Neural cell (in vitro differentiated cells): ENCODE data around the gene SLFN12L. TPM values are rescaled to one million over a fixed set of nuclear protein-coding genes. Genes with fewer than 3 reads are reported as not detected.

Experiments
- H2AFZ ChIP-seq: fragments of 200-600, 300-800 bp; sonication (generic), shearing (Covaris generic); 2 replicates; pipeline ENCODE4 v1.6.0; 2014; ENCODE audit warnings: low read depth, mild to moderate bottlenecking, antibody characterized with exemption, low read length, moderate library complexity
- H3F3A ChIP-seq: fragments of 200-600 bp; shearing (Covaris generic); 2 replicates; pipeline ENCODE4 v1.6.1; 2016; ENCODE audit warnings: mild to moderate bottlenecking, moderate library complexity, mixed read lengths, antibody characterized with exemption, low read length; ENCODE audit not compliant: insufficient read depth, poor library complexity, severe bottlenecking
- H3K27ac ChIP-seq: fragments of 200-600, 300-800 bp; sonication (generic), shearing (Covaris generic); 2 replicates; pipeline ENCODE4 v1.5.1; 2014; ENCODE audit warnings: mild to moderate bottlenecking, low read length, moderate library complexity
- H3K27me3 ChIP-seq: fragments of 300-800, 200-600 bp; sonication (generic), shearing (Covaris generic); 2 replicates; pipeline ENCODE4 v1.6.0; 2014; ENCODE audit warnings: mild to moderate bottlenecking, low read depth, low read length, moderate library complexity; ENCODE audit not compliant: insufficient read depth
- H3K36me3 ChIP-seq: fragments of 300-800, 200-600 bp; sonication (generic), shearing (Covaris generic); 2 replicates; pipeline ENCODE4 v1.5.1; 2014; ENCODE audit warnings: mild to moderate bottlenecking, antibody characterized with exemption, low read length, moderate library complexity; ENCODE audit not compliant: insufficient read depth
- H3K4me2 ChIP-seq: fragments of 300-800, 200-600 bp; sonication (generic), shearing (Covaris generic); 2 replicates; pipeline ENCODE4 v1.6.0; 2014; ENCODE audit warnings: mild to moderate bottlenecking, low read length
- H3K4me3 ChIP-seq: fragments of 300-800, 200-600 bp; sonication (generic), shearing (Covaris generic); 2 replicates; pipeline ENCODE4 v1.5.1; 2014; ENCODE audit warnings: mild to moderate bottlenecking, low read length, moderate library complexity
- H3K79me2 ChIP-seq: fragments of 200-600 bp; shearing (Covaris generic); replicated peaks from 2 replicates; pipeline ENCODE4 v1.6.0; 2014; ENCODE audit warnings: mild to moderate bottlenecking, low read length, moderate library complexity; ENCODE audit not compliant: insufficient read depth
- H3K9ac ChIP-seq: fragments of 300-800, 200-600 bp; sonication (generic), shearing (Covaris generic); 2 replicates; pipeline ENCODE4 v1.6.1; 2016; ENCODE audit warnings: mild to moderate bottlenecking, low read length, mixed read lengths
- H3K9me2 ChIP-seq: fragments of 200-600 bp; shearing (Covaris generic); 2 replicates; pipeline ENCODE4 v1.6.1; 2016; ENCODE audit warnings: mild to moderate bottlenecking, low read length, mixed read lengths; ENCODE audit not compliant: insufficient read depth
- H3K9me3 ChIP-seq: fragments of 200-600, 300-800 bp; sonication (generic), shearing (Covaris generic); 2 replicates; pipeline ENCODE4 v1.6.1; 2016; ENCODE audit warnings: mild to moderate bottlenecking, mixed run types, low read length, moderate library complexity, mixed read lengths
- H4K20me1 ChIP-seq: fragments of 200-600 bp; shearing (Covaris generic); 2 replicates; pipeline ENCODE4 v1.6.1; 2016; ENCODE audit warnings: mild to moderate bottlenecking, mixed run types; ENCODE audit not compliant: insufficient read depth
- CTCF ChIP-seq: fragments of 450-650 bp; IDR thresholded peaks from 2 replicates; pipeline ENCODE4 v1.5.1; 2014; ENCODE audit warnings: antibody characterized with exemption, mild to moderate bottlenecking, moderate library complexity; ENCODE audit not compliant: poor library complexity, severe bottlenecking
- EP300 ChIP-seq: fragments of 450-650 bp; conservative IDR thresholded peaks from 2 replicates; pipeline ENCODE4 v1.6.1; 2014; ENCODE audit warnings: antibody characterized with exemption, mild to moderate bottlenecking, moderate library complexity; ENCODE audit not compliant: poor library complexity, severe bottlenecking
- EZH2 ChIP-seq: fragments of 200-600, 300-800 bp; shearing (Covaris generic), sonication (generic); IDR thresholded peaks from 2 replicates; pipeline ENCODE4 v1.6.1; 2014; ENCODE audit warnings: antibody characterized with exemption, low read length, borderline replicate concordance, mild to moderate bottlenecking; ENCODE audit not compliant: insufficient read depth, poor library complexity, severe bottlenecking
- MXI1 ChIP-seq: fragments of 450-650 bp; conservative IDR thresholded peaks from 2 replicates; pipeline ENCODE4 v1.6.1; 2014; ENCODE audit warnings: antibody characterized with exemption, mild to moderate bottlenecking; ENCODE audit not compliant: poor library complexity, severe bottlenecking
- POLR2AphosphoS5 ChIP-seq: IDR thresholded peaks from 2 replicates; pipeline ENCODE4 v1.6.1; 2012
- RAD21 ChIP-seq: fragments of 450-650 bp; conservative IDR thresholded peaks from 2 replicates; pipeline ENCODE4 v1.6.1; 2014; ENCODE audit warnings: antibody characterized with exemption, mild to moderate bottlenecking, moderate library complexity
- REST ChIP-seq: IDR thresholded peaks from 2 replicates; pipeline ENCODE4 v1.6.1; 2012; ENCODE audit warnings: borderline replicate concordance
- SMC3 ChIP-seq: fragments of 450-650 bp; conservative IDR thresholded peaks from 2 replicates; pipeline ENCODE4 v1.6.1; 2014; ENCODE audit warnings: antibody characterized with exemption, mild to moderate bottlenecking, moderate library complexity; ENCODE audit not compliant: poor library complexity
- TAF1 ChIP-seq: IDR thresholded peaks from 2 replicates; pipeline ENCODE4 v1.6.1; 2012; ENCODE audit warnings: low read depth
- polyA plus RNA-seq: library from polyadenylated mRNA; depleted of rRNA; stranded (reverse); fragments of >200 nt; gene quantifications from 2 replicates; pipeline ENCODE4 v1.2.3, GENCODE V29; 2014

SLFN12L gene
- polyA plus RNA-seq, 1 donor from 2014 or later = not detected

- no peaks in the 10 kb centered on the region for H3K9me2 ChIP-seq
- TF ChIP-seq RAD21 = no peak
- no peak for TF ChIP-seq CTCF
- no peak for TF ChIP-seq POLR2AphosphoS5
- no peak for TF ChIP-seq EZH2
- no peak for TF ChIP-seq MXI1
- no peak for TF ChIP-seq EP300
- TF ChIP-seq REST = no peak
- no peaks in the 10 kb centered on the region for H3K36me3 ChIP-seq
- H3F3A ChIP-seq = no peaks in the 10 kb centered on the region
- no peaks in the 10 kb centered on the region for H3K79me2 ChIP-seq
- no peak overlapping the region for H3K4me3 ChIP-seq
- H3K9ac ChIP-seq = no peak overlapping the region
- H2AFZ ChIP-seq = no peak overlapping the region
- no peak overlapping the region for H3K4me2 ChIP-seq
- no peaks in the 10 kb centered on the region for H4K20me1 ChIP-seq
- H3K27me3 ChIP-seq = no peaks in the 10 kb centered on the region
- no peaks in the 10 kb centered on the region for H3K9me3 ChIP-seq
- H3K27ac ChIP-seq = no peak overlapping the region
These were observed 109.2 kb downstream of the SLFN12L start for GRCh38 chr17:35428229-35428628.

- no peaks in the 10 kb centered on the region for H3K9me3 ChIP-seq
- no peaks in the 10 kb centered on the region for H3K27me3 ChIP-seq
- no peaks in the 10 kb centered on the region for H3K9me2 ChIP-seq
- H3K36me3 ChIP-seq = no peaks in the 10 kb centered on the region
- H3K4me2 ChIP-seq = no peak overlapping the region
- H2AFZ ChIP-seq = no peak overlapping the region
- no peaks in the 10 kb centered on the region for H3F3A ChIP-seq
- no peaks in the 10 kb centered on the region for H4K20me1 ChIP-seq
- H3K79me2 ChIP-seq = no peaks in the 10 kb centered on the region
- TF ChIP-seq POLR2AphosphoS5 (no peak), EP300 (no peak), TAF1 (no peak), CTCF (no peak), RAD21 (no peak), SMC3 (no peak), MXI1 (no peak), EZH2 (no peak), REST (no peak)
- H3K9ac ChIP-seq = no peak overlapping the region
- H3K27ac ChIP-seq = no peak overlapping the region
- H3K4me3 ChIP-seq = no peak overlapping the region
These were observed 113.7 kb downstream of the SLFN12L start for GRCh38 chr17:35423761-35424160.
